MM.1S (cell line): ENCODE data around the gene NDUFS4.

Source experiments
- EZH2 ChIP-seq: fragments of 300-600 bp; sonication (generic); optimal IDR thresholded peaks from 2 replicates; pipeline ENCODE3; 2017; ENCODE audit warnings: low read depth, mild to moderate bottlenecking, antibody characterized with exemption, low read length, mixed read lengths
- EZH2phosphoT487 ChIP-seq: fragments of 300-600 bp; sonication (generic); IDR thresholded peaks from 2 replicates; pipeline ENCODE4 v1.6.1; 2018; ENCODE audit warnings: antibody characterized with exemption, low read length
- TF ChIP-seq, protein P1 (sequence below): fragments of 300-600 bp; sonication (generic); IDR thresholded peaks from 2 replicates; pipeline ENCODE4 v1.5.1; 2016; ENCODE audit warnings: antibody characterized with exemption, low read length, mixed read lengths

DNA sequence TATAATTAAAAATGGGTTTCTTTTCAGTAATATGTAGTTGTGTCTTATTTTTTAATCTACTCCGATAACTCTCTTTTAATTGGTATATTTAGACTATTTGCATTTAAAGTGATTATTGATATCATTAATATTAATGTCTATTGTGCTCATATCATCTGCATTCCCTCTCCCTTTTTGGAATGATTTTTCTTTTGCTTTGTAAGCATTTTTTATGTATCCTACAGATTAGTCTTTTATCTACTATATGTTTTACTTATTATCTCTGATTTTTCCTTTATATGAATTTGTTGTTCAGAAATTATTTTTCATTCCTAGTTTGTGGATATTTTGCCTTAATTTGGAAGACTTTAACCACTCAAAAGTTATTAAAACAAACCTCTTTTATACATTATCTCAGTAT, 34.0 kb downstream of the NDUFS4 start:
- TF ChIP-seq, protein P1, sequence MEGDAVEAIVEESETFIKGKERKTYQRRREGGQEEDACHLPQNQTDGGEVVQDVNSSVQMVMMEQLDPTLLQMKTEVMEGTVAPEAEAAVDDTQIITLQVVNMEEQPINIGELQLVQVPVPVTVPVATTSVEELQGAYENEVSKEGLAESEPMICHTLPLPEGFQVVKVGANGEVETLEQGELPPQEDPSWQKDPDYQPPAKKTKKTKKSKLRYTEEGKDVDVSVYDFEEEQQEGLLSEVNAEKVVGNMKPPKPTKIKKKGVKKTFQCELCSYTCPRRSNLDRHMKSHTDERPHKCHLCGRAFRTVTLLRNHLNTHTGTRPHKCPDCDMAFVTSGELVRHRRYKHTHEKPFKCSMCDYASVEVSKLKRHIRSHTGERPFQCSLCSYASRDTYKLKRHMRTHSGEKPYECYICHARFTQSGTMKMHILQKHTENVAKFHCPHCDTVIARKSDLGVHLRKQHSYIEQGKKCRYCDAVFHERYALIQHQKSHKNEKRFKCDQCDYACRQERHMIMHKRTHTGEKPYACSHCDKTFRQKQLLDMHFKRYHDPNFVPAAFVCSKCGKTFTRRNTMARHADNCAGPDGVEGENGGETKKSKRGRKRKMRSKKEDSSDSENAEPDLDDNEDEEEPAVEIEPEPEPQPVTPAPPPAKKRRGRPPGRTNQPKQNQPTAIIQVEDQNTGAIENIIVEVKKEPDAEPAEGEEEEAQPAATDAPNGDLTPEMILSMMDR: no peak
- no peak for TF ChIP-seq EZH2
- TF ChIP-seq EZH2phosphoT487: no peak
